ENCODE results near the gene PRDM16. TPM values are rescaled to one million over a fixed set of nuclear protein-coding genes. Genes with fewer than 3 reads are reported as not detected.

PRDM16 gene
- total and polyA plus RNA-seq, 2 of the 8 experiments (the other 6 are each of a cell fraction or from before 2014, with no cell fraction given), result 0.39 to 0.43 TPM

DNA sequence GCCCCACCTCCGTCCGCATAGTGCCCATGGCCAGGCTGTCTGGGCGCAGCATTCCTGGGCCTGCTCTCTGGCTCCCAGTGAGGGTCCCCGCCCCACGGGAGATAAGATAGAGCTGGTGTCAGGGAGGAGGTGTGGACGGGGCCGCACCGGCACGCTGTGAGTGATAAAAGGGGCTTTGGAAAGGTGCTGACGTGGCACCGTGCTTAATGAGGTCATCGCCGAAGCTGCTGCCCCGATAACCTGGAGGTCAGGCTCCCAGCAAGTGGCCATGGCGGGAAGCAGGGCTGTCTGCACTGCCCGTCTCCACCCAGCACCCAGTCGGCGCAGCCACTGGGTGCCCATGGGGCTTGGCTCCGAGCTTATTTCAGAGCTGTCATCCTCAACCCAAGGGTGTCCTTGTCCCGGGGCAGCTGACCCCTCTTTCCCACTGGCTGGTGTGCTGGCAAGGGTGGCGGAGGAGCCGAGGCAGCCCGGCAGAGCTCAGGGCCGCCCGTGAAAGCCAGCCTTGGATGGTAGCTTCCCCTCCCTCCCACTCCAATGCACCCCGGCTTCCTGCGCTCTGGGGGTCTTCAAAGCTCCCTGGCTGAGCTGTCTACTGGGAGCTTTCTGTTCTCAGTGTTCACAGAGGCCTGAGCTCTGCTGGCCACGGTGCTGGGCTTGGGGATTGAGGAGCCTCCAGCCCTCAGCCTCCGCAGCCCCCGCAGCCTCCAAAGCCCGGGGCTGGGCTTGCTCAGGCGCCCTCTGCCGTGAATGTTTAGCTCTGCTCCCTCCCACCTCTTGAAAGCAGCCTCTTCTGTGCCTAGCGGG is 280.4 kb downstream of the PRDM16 start:
- Histone ChIP-seq H3K56ac (replicated peaks; ENCODE audit: insufficient read length, low read depth, low read length) (no peak overlapping the region), H3K14ac (ENCODE audit: insufficient read length) (no peak overlapping the region), H2BK120ac (replicated peaks; ENCODE audit: low read depth, low read length) (no peak overlapping the region), H3K4me1 (replicated peaks in 1 of 4; ENCODE audit: control insufficient read depth in 3 of 4, insufficient read depth in 4 of 4, low read length in 3 of 4) (peaks cover 0 to 16% (median 12%) of the 10 kb centered on the region in 4 experiments; a peak in 6 of 7 replicates), H4K20me1 (replicated peaks in 1 of 2; ENCODE audit: control insufficient read depth in 1 of 2, insufficient read depth in 2 of 2, low read length in 2 of 2) (no peaks in the 10 kb centered on the region), H3K9me3 (ENCODE audit: insufficient read depth in 2 of 2, low read depth in 1 of 2, low read length in 1 of 2) (peaks cover 0 to 7% of the 10 kb centered on the region in 2 experiments; a peak in 2 of 4 replicates), H2AFZ (ENCODE audit: low read length) (no peak overlapping the region), H3K27me3 (replicated peaks in 1 of 4; ENCODE audit: control insufficient read depth in 3 of 4, extremely low read depth in 1 of 4, insufficient read depth in 3 of 4, low read length in 3 of 4) (no peaks in the 10 kb centered on the region), H3K36me3 (ENCODE audit: control insufficient read depth in 2 of 4, insufficient read depth in 4 of 4, low read length in 3 of 4) (no peaks in the 10 kb centered on the region), H2BK20ac (ENCODE audit: low read length) (no peak overlapping the region), H3K4ac (replicated peaks; ENCODE audit: insufficient read length, low read depth, low read length) (no peak overlapping the region), H4K5ac (ENCODE audit: insufficient read length, low read depth, low read length) (no peak overlapping the region), H3K79me1 (ENCODE audit: low read depth, low read length) (no peaks in the 10 kb centered on the region), H3K4me3 (ENCODE audit: extremely low read depth in 1 of 4, insufficient read depth in 2 of 4, low read depth in 3 of 4, low read length in 4 of 4) (no peak overlapping the region), H3K27ac (ENCODE audit: low read depth, low read length) (no peak overlapping the region), H2AK5ac (ENCODE audit: low read depth, low read length) (no peak overlapping the region; the same call in 1 of the 2 replicates), H3K9ac (replicated peaks in 1 of 4; ENCODE audit: extremely low read depth in 1 of 4, low read depth in 3 of 4, low read length in 3 of 4) (no peak overlapping the region), H2BK12ac (ENCODE audit: low read depth, low read length) (no peak overlapping the region), H3K79me2 (ENCODE audit: control insufficient read depth in 1 of 2, insufficient read depth in 2 of 2, low read length in 2 of 2) (no peaks in the 10 kb centered on the region), H3K23ac (ENCODE audit: insufficient read length) (no peak overlapping the region), H4K91ac (replicated peaks; ENCODE audit: insufficient read length, low read length) (peak overlapping the region; percentile 68), H4K8ac (ENCODE audit: extremely low read depth, insufficient read depth, low read length) (peak overlapping the region; percentile 72), H2BK15ac (ENCODE audit: low read length) (no peak overlapping the region), H2BK5ac (ENCODE audit: low read depth, low read length) (no peak overlapping the region), H3K4me2 (ENCODE audit: insufficient read depth in 1 of 2, low read depth in 2 of 2, low read length in 2 of 2) (no peak overlapping the region), H3K18ac (ENCODE audit: extremely low read depth, low read length) (no peak overlapping the region; the same call in 1 of the 2 replicates), H3K23me2 (ENCODE audit: low read depth, low read length) (peaks cover 3% of the 10 kb centered on the region; the same call in 1 of the 2 replicates)
- ChIA-PET CTCF (ENCODE audit: partially characterized antibody) (interaction anchor here (0.8 to 2.8 kb wide), 26 partner anchors 8 to 855 kb away, joined by 3 to 15 read pairs (median 4); no protein-coding TSS in a partner anchor), POLR2A (ENCODE audit: partially characterized antibody) (no interaction called here)
- WGBS, 2 experiments (ENCODE audit: extremely low coverage in 1 of 2, insufficient coverage in 1 of 2, insufficient read length in 1 of 2, insufficient replicate concordance in 2 of 2, low coverage in 1 of 2, low lambda C conversion rate in 2 of 2, missing lambda C conversion rate in 1 of 2), result 82% methylated on average over 28 of the region's 34 CpGs; no CpG with 5 or more reads in 1 of the 2 experiments
- no peak for FAIRE-seq
- no peak for DNase-seq (ENCODE audit: low read depth in 1 of 2, low spot score in 2 of 2)
- TF ChIP-seq RAD21 (IDR thresholded peaks at IDR 0.05 in 1 of 2, conservative IDR thresholded peaks at IDR 0.05 in 1 of 2; ENCODE audit: low read depth in 2 of 2, low read length in 2 of 2), result peak; percentile 15 to 34; a peak in 2 of 4 replicates
- no peak for TF ChIP-seq BRCA1 (IDR thresholded peaks at IDR 0.05; ENCODE audit: low read depth, low read length)
- TF ChIP-seq, protein P1, sequence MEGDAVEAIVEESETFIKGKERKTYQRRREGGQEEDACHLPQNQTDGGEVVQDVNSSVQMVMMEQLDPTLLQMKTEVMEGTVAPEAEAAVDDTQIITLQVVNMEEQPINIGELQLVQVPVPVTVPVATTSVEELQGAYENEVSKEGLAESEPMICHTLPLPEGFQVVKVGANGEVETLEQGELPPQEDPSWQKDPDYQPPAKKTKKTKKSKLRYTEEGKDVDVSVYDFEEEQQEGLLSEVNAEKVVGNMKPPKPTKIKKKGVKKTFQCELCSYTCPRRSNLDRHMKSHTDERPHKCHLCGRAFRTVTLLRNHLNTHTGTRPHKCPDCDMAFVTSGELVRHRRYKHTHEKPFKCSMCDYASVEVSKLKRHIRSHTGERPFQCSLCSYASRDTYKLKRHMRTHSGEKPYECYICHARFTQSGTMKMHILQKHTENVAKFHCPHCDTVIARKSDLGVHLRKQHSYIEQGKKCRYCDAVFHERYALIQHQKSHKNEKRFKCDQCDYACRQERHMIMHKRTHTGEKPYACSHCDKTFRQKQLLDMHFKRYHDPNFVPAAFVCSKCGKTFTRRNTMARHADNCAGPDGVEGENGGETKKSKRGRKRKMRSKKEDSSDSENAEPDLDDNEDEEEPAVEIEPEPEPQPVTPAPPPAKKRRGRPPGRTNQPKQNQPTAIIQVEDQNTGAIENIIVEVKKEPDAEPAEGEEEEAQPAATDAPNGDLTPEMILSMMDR (IDR thresholded peaks at IDR 0.05; ENCODE audit: control extremely low read depth in 1 of 3, insufficient read depth in 1 of 3, low read depth in 1 of 3, low read length in 3 of 3), result peak in 2 of 3 experiments; percentile 20 to 36; a peak in 2 of 4 replicates
- TF ChIP-seq HDAC2 (IDR thresholded peaks at IDR 0.05; ENCODE audit: borderline replicate concordance in 1 of 2, low read depth in 2 of 2, low read length in 2 of 2), result 0 out of 4 replicates have a peak, but pooled peaks of 1 of the 2 experiments have one; percentile 27

Data from H1 (cell line).